ENCODE results near the gene REPIN1.

REPIN1 gene

GRCh38 chr7:150368884-150369747 lies 494 bp downstream of the REPIN1 start:
- peak; percentile 63 to 85 for DNase-seq (ENCODE audit: low read depth in 1 of 2, low spot score in 1 of 2)
- Histone ChIP-seq H3K27ac (replicated peaks) (peak overlapping the region; percentile 100), H3K27me3 (ENCODE audit: insufficient read depth, poor library complexity, severe bottlenecking) (no peaks in the 10 kb centered on the region), H3K4me3 (replicated peaks; ENCODE audit: insufficient read depth, low read length) (peak overlapping the region; percentile 77)
- TF ChIP-seq SPI1 (IDR thresholded peaks at IDR 0.05; ENCODE audit: borderline replicate concordance, low read depth) (peak; percentile 72), CTCF (IDR thresholded peaks at IDR 0.05; ENCODE audit: insufficient read depth, low read length) (no peak), POLR2AphosphoS5 (IDR thresholded peaks at IDR 0.05; ENCODE audit: low read depth) (peak; percentile 80)

GRCh38 chr7:150369748-150370501 lies 1.3 kb downstream of the REPIN1 start:
- peak in 1 of 2 experiments; percentile 39 for DNase-seq (ENCODE audit: low read depth in 1 of 2, low spot score in 1 of 2)
- Histone ChIP-seq H3K4me3 (replicated peaks; ENCODE audit: insufficient read depth, low read length) (peak overlapping the region; percentile 77), H3K27ac (replicated peaks) (peak overlapping the region; percentile 100), H3K27me3 (ENCODE audit: insufficient read depth, poor library complexity, severe bottlenecking) (no peaks in the 10 kb centered on the region)
- TF ChIP-seq REST (IDR thresholded peaks at IDR 0.05; ENCODE audit: insufficient replicate concordance, low read depth) = no peak

GRCh38 chr7:150370612-150371071 lies 2.0 kb downstream of the REPIN1 start:
- Histone ChIP-seq H3K27ac (replicated peaks) (peak overlapping the region; percentile 100), H3K4me3 (replicated peaks; ENCODE audit: insufficient read depth, low read length) (peak overlapping the region; percentile 77), H3K27me3 (ENCODE audit: insufficient read depth, poor library complexity, severe bottlenecking) (no peaks in the 10 kb centered on the region)
- DNase-seq (ENCODE audit: low read depth in 1 of 2, low spot score in 1 of 2) = no peak
- TF ChIP-seq CTCF (IDR thresholded peaks at IDR 0.05; ENCODE audit: insufficient read depth, low read length) = no peak
- TF ChIP-seq GABPA (IDR thresholded peaks at IDR 0.05; ENCODE audit: low read depth) = no peak
- no peak for TF ChIP-seq POLR2AphosphoS5 (IDR thresholded peaks at IDR 0.05; ENCODE audit: low read depth)
- no peak for TF ChIP-seq SPI1 (IDR thresholded peaks at IDR 0.05; ENCODE audit: borderline replicate concordance, low read depth)
- TF ChIP-seq REST (IDR thresholded peaks at IDR 0.05; ENCODE audit: insufficient replicate concordance, low read depth) = no peak

Data from HL-60 (cell line).